ENCODE results near the gene GINS1.

Gene GINS1

GRCh38 chr20:25453035-25453810 is 45.8 kb downstream of the GINS1 start:
- DNase-seq: no peak
- TF ChIP-seq GATA1 (IDR thresholded peaks at IDR 0.05; ENCODE audit: low read depth, low read length) (no peak), POLR2A (IDR thresholded peaks at IDR 0.05; ENCODE audit: low read length) (no peak)

- TF ChIP-seq GATA1 (IDR thresholded peaks at IDR 0.05; ENCODE audit: low read depth, low read length) (no peak), POLR2A (IDR thresholded peaks at IDR 0.05; ENCODE audit: low read length) (no peak)
- DNase-seq: no peak
These were observed 46.9 kb downstream of the GINS1 start for GRCh38 chr20:25454153-25454900.

GRCh38 chr20:25457886-25458680 is 50.6 kb downstream of the GINS1 start:
- no peak for TF ChIP-seq GATA1 (IDR thresholded peaks at IDR 0.05; ENCODE audit: low read depth, low read length)
- no peak for TF ChIP-seq POLR2A (IDR thresholded peaks at IDR 0.05; ENCODE audit: low read length)
- no peak for DNase-seq

DNA sequence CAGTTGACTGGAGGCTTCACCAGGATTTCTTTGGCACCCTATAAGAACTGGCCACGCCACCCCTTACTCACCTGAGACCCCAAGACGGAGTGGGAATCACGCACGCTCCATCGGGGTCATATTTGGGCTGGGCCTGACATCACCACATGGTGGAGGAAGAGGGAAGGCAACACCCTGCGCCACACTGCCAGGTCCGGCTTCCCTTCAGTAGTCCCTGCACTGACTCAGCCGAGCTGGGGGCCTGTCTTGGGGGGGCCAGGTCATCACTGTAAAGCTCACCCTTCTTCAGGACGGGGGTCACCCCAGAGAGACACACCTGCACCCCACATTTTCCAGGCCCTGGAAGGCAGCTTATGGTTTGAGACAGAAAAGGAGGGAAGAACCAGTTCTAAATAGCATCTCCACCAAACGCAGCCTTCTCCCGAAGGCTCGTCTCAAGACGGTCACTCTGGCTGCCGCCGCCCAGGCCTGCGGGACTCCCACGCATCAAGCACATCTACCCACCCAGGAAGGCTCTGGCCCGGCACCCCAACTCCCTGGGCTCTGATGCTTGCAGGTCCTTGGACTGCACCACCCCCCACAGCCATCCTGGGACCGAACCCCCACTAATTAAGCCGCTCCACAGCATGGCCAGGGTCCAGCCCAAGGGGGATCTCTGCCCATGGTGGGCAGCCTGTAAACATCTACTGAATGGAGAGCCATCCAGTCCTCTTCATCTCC is 51.8 kb downstream of the GINS1 start:
- DNase-seq: no peak
- no peak for TF ChIP-seq POLR2A (IDR thresholded peaks at IDR 0.05; ENCODE audit: low read length)
- no peak for TF ChIP-seq GATA1 (IDR thresholded peaks at IDR 0.05; ENCODE audit: low read depth, low read length)

DNA sequence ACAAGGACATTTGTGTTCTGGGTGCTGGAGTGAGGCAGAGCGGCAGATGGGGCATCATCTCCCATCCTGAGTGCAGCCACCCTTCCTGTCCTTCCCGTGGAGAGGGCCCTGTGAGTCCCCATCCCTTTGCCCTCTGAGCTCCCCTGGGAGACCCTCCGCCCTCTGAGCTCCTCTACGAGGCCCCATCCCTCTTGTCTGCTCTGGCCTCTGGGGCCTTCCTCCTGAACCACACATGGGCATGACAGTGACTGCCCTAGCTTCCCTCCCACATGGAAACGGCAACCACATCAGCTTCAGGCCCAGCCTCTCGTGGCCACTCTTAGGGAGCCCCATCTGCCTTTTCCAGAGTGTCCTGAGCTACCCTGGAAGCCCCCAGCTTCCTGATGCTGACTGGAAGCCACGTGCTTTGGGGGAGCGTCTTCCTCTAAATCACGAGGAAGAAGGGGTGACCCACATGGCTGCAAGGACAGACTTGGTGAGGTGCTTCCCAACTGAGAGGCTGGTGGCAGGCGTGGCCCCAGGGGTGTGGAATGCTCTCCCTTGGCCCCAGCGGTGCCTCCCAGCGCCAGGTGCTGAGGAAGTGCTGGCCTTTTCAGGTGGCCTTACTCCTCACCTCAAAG is 52.6 kb downstream of the GINS1 start:
- no peak for TF ChIP-seq POLR2A (IDR thresholded peaks at IDR 0.05; ENCODE audit: low read length)
- TF ChIP-seq GATA1 (IDR thresholded peaks at IDR 0.05; ENCODE audit: low read depth, low read length): no peak
- no peak for DNase-seq

DNA sequence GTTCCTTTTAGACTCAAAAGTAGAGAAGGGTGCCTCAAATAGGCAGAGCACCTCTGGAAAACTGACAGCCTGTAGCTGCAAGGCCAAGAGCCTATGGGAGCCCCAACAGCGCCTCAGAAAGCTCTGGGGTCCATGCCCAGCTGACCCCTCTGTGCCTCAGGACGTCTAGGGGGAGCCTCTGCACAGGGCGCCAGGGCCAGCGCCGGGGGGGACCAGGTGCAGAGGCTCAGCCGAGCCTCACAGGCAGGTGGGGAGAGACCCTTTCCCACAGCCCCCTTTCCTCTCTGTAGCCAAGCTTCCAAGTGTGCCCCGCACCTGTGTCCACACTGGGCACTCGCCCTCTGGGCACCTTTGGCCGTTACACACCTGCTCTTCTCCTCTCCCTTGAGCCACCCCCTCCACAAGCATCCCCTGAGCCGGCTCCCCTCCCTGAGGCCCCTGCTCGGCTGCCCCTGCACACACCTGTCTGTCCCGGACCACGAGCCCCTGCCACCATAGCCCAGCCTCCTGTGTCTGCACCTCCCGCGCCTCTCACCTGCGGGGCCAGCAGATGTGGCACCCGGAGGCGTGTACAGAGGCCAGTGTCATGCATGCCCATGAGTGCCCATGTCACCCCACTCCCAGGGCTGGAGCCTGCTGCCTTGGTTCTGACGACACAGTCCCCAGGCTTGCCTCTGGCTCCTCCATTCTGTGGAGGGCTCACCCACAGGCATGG is 53.2 kb downstream of the GINS1 start:
- no peak for TF ChIP-seq POLR2A (IDR thresholded peaks at IDR 0.05; ENCODE audit: low read length)
- no peak for TF ChIP-seq GATA1 (IDR thresholded peaks at IDR 0.05; ENCODE audit: low read depth, low read length)
- no peak for DNase-seq

- TF ChIP-seq POLR2A (IDR thresholded peaks at IDR 0.05; ENCODE audit: low read length): no peak
- no peak for DNase-seq
These were observed 53.8 kb downstream of the GINS1 start for GRCh38 chr20:25461281-25461650.

DNA sequence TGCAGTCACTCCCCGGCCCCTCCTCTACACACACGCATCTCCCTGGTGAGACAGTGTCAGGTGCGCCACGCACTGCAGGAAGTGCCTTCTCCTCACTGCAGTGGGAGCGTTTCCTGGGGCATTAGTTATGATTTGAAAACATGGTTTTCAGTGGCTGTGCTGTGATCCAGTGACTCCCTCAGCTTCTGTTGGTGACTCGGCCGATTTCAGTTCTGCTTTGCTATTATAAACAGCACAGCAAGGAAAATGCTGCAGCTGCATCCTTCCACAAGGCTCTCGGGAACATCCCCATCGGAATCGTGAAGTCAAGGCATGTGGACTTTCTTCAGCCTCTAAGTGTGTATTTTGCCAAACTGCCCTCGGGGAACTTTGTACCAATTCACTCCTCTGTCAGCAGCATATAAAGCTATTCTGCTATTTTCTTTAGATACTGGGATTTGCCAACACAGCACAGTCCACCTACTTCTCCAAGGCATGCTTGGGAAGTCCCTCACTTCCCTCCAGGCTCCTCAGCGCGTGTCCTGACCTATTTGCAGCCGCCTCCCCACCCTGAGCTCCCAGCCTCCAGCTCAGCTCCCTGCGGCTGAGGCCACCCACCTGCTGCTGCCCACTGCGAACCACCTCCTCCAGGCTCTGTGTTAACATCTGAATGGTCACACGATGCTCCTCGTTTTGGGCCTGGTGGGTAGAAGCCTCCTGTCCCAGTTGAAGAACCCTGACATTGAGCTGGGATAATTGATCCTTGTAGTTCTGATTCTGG is 54.5 kb downstream of the GINS1 start:
- DNase-seq: no peak
- TF ChIP-seq GATA1 (IDR thresholded peaks at IDR 0.05; ENCODE audit: low read depth, low read length): no peak
- TF ChIP-seq POLR2A (IDR thresholded peaks at IDR 0.05; ENCODE audit: low read length): no peak

DNA sequence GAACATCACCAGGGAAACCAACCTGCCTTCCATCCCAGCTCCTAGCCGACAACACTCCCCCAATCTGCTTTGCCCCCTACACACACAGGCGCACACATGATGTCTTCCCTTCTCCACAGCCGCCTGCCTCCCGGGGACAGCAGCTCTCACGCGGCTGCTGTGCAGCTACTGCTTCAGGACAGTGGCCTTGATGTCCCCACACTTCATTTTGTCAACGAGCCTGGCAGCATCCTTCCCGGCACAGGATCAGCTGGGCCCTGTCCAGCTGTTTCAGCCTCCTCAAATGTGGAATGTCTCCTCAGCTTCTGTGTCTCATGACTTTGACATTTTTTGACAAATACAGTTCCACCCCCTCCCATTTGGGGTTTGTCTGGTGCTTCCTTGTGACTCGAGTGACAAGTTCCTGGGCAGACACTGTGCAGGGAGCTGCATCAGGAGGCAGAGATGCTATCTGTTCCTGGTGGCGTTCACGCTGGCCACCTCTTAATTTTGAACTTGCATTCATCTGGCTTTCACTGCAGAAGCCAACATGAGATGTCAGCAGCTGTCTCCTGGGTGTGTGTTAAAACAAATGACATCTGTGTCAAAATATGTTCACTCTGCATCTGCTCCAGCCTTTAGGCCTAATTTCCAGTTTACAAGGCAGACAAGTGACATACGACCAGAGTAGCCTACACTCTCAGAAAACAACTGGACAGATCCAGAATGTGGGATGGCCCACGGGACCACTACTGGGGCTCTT is 57.2 kb downstream of the GINS1 start:
- TF ChIP-seq POLR2A (IDR thresholded peaks at IDR 0.05; ENCODE audit: low read length) (no peak), GATA1 (IDR thresholded peaks at IDR 0.05; ENCODE audit: low read depth, low read length) (no peak)
- DNase-seq: no peak

GRCh38 chr20:25465243-25466135 is 58.0 kb downstream of the GINS1 start:
- no peak for TF ChIP-seq GATA1 (IDR thresholded peaks at IDR 0.05; ENCODE audit: low read depth, low read length)
- TF ChIP-seq POLR2A (IDR thresholded peaks at IDR 0.05; ENCODE audit: low read length): no peak
- DNase-seq: no peak

GRCh38 chr20:25466846-25467245 is 59.4 kb downstream of the GINS1 start:
- DNase-seq: no peak
- TF ChIP-seq GATA1 (IDR thresholded peaks at IDR 0.05; ENCODE audit: low read depth, low read length): no peak
- no peak for TF ChIP-seq POLR2A (IDR thresholded peaks at IDR 0.05; ENCODE audit: low read length)

All from erythroblast (primary cell).